Measurements from ENCODE around the gene UBQLN3.

GRCh38 chr11:5460983-5461621 lies 48.7 kb downstream of the UBQLN3 start:
- no peak for TF ChIP-seq GATA2 (IDR thresholded peaks at IDR 0.05; ENCODE audit: low read depth, low read length)
- TF ChIP-seq GATA3 (IDR thresholded peaks at IDR 0.05; ENCODE audit: low read depth, low read length), result no peak

Measured in SH-SY5Y (cell line).